HUES48 (cell line): ENCODE data around the gene GPRIN3.
A peak's percentile ranks its signal among the peaks of the same experiment; 100 is the strongest.

Experiments
- H3K27ac ChIP-seq: one replicate; pipeline ENCODE4 v1.7.0; 2013; ENCODE audit warnings: low read depth, low read length, inconsistent platforms
- H3K27me3 ChIP-seq: 2 replicates; pipeline ENCODE4 v1.6.1; 2013; ENCODE audit warnings: mild to moderate bottlenecking, low read length; ENCODE audit not compliant: control insufficient read depth, insufficient read depth
- H3K36me3 ChIP-seq: 2 replicates; pipeline ENCODE4 v1.6.1; 2013; ENCODE audit warnings: low read length; ENCODE audit not compliant: control insufficient read depth, insufficient read depth
- H3K4me1 ChIP-seq: 2 replicates; pipeline ENCODE4 v1.6.1; 2013; ENCODE audit warnings: mild to moderate bottlenecking, low read length; ENCODE audit not compliant: control insufficient read depth, insufficient read depth
- H3K4me3 ChIP-seq: 2 replicates; pipeline ENCODE4 v1.5.1; 2013; ENCODE audit warnings: mild to moderate bottlenecking, low read depth, low read length
- H3K9ac ChIP-seq: 2 replicates; pipeline ENCODE4 v1.6.1; 2013; ENCODE audit warnings: mild to moderate bottlenecking, low read depth, low read length, moderate library complexity
- H3K9me3 ChIP-seq: 2 replicates; pipeline ENCODE4 v1.6.1; 2013; ENCODE audit warnings: low read length; ENCODE audit not compliant: control insufficient read depth, insufficient read depth

GPRIN3 gene

GRCh38 chr4:89245459-89245858 is 62.1 kb downstream of the GPRIN3 start:
- Histone ChIP-seq H3K9ac (no peak overlapping the region), H3K36me3 (no peaks in the 10 kb centered on the region), H3K4me1 (peaks cover 6% of the 10 kb centered on the region), H3K9me3 (no peaks in the 10 kb centered on the region), H3K27me3 (no peaks in the 10 kb centered on the region), H3K27ac (no peak overlapping the region), H3K4me3 (no peak overlapping the region)

GRCh38 chr4:89243733-89244252 is 63.8 kb downstream of the GPRIN3 start:
- no peaks in the 10 kb centered on the region for H3K9me3 ChIP-seq
- no peak overlapping the region for H3K27ac ChIP-seq
- no peak overlapping the region for H3K4me3 ChIP-seq
- H3K4me1 ChIP-seq: peaks cover 6% of the 10 kb centered on the region
- no peaks in the 10 kb centered on the region for H3K27me3 ChIP-seq
- no peaks in the 10 kb centered on the region for H3K36me3 ChIP-seq
- H3K9ac ChIP-seq: no peak overlapping the region

- Histone ChIP-seq H3K36me3 (no peaks in the 10 kb centered on the region), H3K4me1 (peaks cover 6% of the 10 kb centered on the region), H3K27ac (peak overlapping the region; percentile 1), H3K9ac (no peak overlapping the region), H3K27me3 (no peaks in the 10 kb centered on the region), H3K9me3 (no peaks in the 10 kb centered on the region), H3K4me3 (no peak overlapping the region)
Measured at GRCh38 chr4:89242864-89243732, 64.5 kb downstream of the GPRIN3 start.

DNA sequence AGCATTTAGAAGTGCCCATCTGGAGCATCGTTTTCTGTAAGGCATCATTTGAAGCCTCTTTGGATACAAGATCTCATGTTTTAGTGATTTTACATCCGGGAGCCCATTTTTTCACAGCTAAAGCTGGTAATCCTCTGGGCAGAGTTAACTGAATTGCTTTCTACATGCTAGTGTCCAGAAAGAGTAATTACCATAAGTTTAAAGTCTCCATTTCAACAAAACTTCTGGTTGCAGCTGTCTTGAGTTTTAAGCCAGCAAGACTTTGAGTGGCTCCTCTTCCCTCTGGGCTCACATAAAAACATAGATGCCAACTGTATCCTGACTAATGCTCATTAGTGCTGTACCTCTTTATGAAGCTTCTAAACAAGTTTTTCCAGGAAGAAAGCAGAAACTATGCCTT is 65.4 kb downstream of the GPRIN3 start:
- H3K27me3 ChIP-seq: no peaks in the 10 kb centered on the region
- H3K4me3 ChIP-seq: no peak overlapping the region
- H3K27ac ChIP-seq: no peak overlapping the region
- no peaks in the 10 kb centered on the region for H3K9me3 ChIP-seq
- H3K36me3 ChIP-seq: no peaks in the 10 kb centered on the region
- H3K4me1 ChIP-seq: peaks cover 6% of the 10 kb centered on the region
- H3K9ac ChIP-seq: no peak overlapping the region

- Histone ChIP-seq H3K9ac (no peak overlapping the region), H3K27ac (no peak overlapping the region), H3K9me3 (no peaks in the 10 kb centered on the region), H3K36me3 (no peaks in the 10 kb centered on the region), H3K27me3 (no peaks in the 10 kb centered on the region), H3K4me1 (no peaks in the 10 kb centered on the region), H3K4me3 (no peak overlapping the region)
Measured at GRCh38 chr4:89230271-89230670, 77.3 kb downstream of the GPRIN3 start.

DNA sequence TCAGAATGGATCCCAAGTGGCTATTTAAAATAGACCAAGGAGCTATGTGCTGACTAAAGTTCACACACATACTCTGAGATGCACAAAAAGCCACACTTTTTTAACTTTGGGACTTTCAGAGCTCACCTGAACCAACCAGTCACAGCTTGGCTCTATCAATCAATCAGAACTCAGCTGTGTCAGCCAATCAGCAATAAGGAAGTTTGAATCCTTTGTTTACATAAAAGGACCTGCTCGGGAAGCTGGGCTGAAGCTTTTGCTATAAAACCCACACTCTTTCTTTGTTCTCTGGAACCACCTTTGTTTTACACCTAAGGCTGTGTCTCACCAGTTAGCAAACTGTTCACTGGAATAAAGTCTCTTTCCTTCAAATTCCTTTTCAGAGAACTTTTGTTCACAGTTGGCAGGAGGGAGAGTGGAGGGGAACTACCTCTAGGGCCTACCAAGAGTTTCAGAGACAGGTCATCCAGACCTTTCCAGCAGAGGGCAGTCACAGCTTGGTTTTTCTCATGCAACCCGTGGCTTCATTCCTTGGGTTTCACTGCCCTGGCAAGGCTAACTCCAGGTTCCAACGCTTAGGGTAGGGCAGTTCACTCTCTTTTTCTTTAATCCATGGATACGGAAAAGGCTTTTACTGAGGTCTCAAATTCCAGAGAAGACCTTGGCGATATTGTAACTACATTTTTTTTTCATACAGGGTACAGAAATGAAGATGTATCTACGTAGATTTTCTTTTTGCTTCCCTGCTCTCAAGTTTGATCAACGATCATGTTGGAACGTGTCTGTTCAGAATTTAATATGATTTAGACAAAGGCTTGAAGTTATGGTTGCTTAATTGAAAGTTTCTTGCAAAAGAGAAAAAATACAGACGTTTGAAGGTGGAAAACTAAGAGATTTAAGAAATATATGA is 80.7 kb downstream of the GPRIN3 start:
- Histone ChIP-seq H3K27ac (no peak overlapping the region), H3K9ac (no peak overlapping the region), H3K27me3 (no peaks in the 10 kb centered on the region), H3K4me1 (no peaks in the 10 kb centered on the region), H3K36me3 (no peaks in the 10 kb centered on the region), H3K4me3 (no peak overlapping the region), H3K9me3 (no peaks in the 10 kb centered on the region)

DNA sequence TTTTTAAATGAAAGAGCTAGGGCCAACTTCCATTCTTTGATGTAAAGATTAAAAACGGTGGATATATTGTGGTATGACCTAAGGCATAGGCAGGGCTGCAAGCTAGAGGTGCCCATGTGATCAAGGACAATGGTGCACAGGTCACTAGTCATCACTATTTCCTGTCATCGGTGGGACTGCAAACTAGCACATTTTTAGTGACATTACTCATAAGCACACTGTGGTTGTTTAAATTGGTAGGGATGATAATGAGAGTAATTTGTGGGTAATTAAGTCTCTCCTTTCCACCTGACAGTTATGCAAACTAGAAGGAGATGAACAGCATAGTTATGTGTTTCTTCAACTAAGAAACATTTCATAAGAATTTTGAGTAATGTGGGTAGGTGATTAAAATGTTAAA is 85.4 kb downstream of the GPRIN3 start:
- H3K4me3 ChIP-seq: no peak overlapping the region
- no peak overlapping the region for H3K27ac ChIP-seq
- no peaks in the 10 kb centered on the region for H3K36me3 ChIP-seq
- no peaks in the 10 kb centered on the region for H3K4me1 ChIP-seq
- H3K9ac ChIP-seq: no peak overlapping the region
- H3K9me3 ChIP-seq: no peaks in the 10 kb centered on the region
- no peaks in the 10 kb centered on the region for H3K27me3 ChIP-seq

GRCh38 chr4:89221167-89221867 is 86.3 kb downstream of the GPRIN3 start:
- peaks cover 5% of the 10 kb centered on the region; the same call in 1 of the 2 replicates for H3K4me1 ChIP-seq
- H3K9ac ChIP-seq: no peak overlapping the region
- no peaks in the 10 kb centered on the region for H3K27me3 ChIP-seq
- H3K9me3 ChIP-seq: no peaks in the 10 kb centered on the region
- H3K4me3 ChIP-seq: no peak overlapping the region
- H3K27ac ChIP-seq: peak overlapping the region; percentile 31
- no peaks in the 10 kb centered on the region for H3K36me3 ChIP-seq

DNA sequence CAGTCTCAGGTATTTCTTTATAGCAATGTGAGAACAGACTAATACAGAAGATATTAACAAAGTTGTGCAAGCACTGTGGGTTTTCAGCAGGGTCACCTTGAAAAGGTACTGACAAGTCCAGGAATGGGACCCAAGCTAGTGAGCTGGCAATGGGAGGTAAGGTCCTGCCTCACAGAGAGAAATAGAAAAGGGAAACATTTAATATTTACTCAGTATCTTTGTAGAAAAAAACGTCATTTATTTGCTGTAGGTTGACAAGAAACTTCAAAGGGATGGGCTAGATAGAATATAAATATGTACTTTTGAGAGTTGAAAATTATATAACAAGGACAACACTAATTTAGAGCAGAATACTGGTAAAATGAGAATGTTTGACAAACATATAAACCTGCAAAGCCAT is 89.0 kb downstream of the GPRIN3 start:
- Histone ChIP-seq H3K27ac (no peak overlapping the region), H3K9ac (no peak overlapping the region), H3K9me3 (no peaks in the 10 kb centered on the region), H3K4me1 (peaks cover 5% of the 10 kb centered on the region; the same call in 1 of the 2 replicates), H3K27me3 (no peaks in the 10 kb centered on the region), H3K4me3 (no peak overlapping the region), H3K36me3 (no peaks in the 10 kb centered on the region)

DNA sequence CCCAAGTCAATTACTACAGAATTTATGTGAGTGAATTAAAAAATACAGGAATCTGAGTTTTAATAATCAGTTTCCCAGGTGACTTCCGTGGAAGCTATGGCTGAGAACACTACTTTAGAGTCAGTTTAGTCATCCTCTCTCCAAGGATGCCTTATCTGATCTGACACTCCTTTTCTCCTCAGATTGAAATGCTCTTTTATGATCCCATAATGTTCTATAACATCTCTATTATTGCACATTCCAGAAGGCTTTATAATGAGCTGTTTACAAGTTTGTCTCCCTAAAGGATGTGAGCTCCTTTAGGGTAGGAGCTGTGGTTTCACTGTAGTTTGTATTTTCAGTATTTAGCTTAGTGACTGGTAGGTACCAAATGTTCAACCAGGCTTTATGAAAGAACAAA is 90.0 kb downstream of the GPRIN3 start:
- no peak overlapping the region for H3K4me3 ChIP-seq
- peaks cover 5% of the 10 kb centered on the region; the same call in 1 of the 2 replicates for H3K4me1 ChIP-seq
- H3K9me3 ChIP-seq: no peaks in the 10 kb centered on the region
- no peak overlapping the region for H3K9ac ChIP-seq
- no peaks in the 10 kb centered on the region for H3K36me3 ChIP-seq
- H3K27me3 ChIP-seq: no peaks in the 10 kb centered on the region
- no peak overlapping the region for H3K27ac ChIP-seq
